HL-60 (cell line): ENCODE measurements around the gene HCRTR1.

Experiments used
- GABPA ChIP-seq: IDR thresholded peaks from 2 replicates; pipeline ENCODE4 v1.6.1; 2012; ENCODE audit warnings: low read depth
- POLR2AphosphoS5 ChIP-seq: IDR thresholded peaks from 2 replicates; pipeline ENCODE4 v1.6.1; 2012; ENCODE audit warnings: low read depth
- SPI1 ChIP-seq: IDR thresholded peaks from 2 replicates; pipeline ENCODE4 v1.6.1; 2012; ENCODE audit warnings: low read depth, mild to moderate bottlenecking, borderline replicate concordance
- TF ChIP-seq, protein P1 (sequence below): IDR thresholded peaks from one replicate; pipeline ENCODE4 v1.5.1; 2011; ENCODE audit warnings: low read length, control low read depth, inconsistent platforms; ENCODE audit not compliant: insufficient read depth
- TF ChIP-seq, protein P2 (sequence below): IDR thresholded peaks from 2 replicates; pipeline ENCODE4 v1.6.1; 2012; ENCODE audit warnings: low read depth; ENCODE audit not compliant: insufficient replicate concordance

GRCh38 chr1:31584869-31585735 is 32.4 kb upstream of the HCRTR1 start:
- TF ChIP-seq POLR2AphosphoS5 (no peak), GABPA (no peak), SPI1 (no peak)
- TF ChIP-seq, protein P1, sequence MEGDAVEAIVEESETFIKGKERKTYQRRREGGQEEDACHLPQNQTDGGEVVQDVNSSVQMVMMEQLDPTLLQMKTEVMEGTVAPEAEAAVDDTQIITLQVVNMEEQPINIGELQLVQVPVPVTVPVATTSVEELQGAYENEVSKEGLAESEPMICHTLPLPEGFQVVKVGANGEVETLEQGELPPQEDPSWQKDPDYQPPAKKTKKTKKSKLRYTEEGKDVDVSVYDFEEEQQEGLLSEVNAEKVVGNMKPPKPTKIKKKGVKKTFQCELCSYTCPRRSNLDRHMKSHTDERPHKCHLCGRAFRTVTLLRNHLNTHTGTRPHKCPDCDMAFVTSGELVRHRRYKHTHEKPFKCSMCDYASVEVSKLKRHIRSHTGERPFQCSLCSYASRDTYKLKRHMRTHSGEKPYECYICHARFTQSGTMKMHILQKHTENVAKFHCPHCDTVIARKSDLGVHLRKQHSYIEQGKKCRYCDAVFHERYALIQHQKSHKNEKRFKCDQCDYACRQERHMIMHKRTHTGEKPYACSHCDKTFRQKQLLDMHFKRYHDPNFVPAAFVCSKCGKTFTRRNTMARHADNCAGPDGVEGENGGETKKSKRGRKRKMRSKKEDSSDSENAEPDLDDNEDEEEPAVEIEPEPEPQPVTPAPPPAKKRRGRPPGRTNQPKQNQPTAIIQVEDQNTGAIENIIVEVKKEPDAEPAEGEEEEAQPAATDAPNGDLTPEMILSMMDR, result no peak
- TF ChIP-seq, protein P2, sequence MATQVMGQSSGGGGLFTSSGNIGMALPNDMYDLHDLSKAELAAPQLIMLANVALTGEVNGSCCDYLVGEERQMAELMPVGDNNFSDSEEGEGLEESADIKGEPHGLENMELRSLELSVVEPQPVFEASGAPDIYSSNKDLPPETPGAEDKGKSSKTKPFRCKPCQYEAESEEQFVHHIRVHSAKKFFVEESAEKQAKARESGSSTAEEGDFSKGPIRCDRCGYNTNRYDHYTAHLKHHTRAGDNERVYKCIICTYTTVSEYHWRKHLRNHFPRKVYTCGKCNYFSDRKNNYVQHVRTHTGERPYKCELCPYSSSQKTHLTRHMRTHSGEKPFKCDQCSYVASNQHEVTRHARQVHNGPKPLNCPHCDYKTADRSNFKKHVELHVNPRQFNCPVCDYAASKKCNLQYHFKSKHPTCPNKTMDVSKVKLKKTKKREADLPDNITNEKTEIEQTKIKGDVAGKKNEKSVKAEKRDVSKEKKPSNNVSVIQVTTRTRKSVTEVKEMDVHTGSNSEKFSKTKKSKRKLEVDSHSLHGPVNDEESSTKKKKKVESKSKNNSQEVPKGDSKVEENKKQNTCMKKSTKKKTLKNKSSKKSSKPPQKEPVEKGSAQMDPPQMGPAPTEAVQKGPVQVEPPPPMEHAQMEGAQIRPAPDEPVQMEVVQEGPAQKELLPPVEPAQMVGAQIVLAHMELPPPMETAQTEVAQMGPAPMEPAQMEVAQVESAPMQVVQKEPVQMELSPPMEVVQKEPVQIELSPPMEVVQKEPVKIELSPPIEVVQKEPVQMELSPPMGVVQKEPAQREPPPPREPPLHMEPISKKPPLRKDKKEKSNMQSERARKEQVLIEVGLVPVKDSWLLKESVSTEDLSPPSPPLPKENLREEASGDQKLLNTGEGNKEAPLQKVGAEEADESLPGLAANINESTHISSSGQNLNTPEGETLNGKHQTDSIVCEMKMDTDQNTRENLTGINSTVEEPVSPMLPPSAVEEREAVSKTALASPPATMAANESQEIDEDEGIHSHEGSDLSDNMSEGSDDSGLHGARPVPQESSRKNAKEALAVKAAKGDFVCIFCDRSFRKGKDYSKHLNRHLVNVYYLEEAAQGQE, result no peak
